ENCODE data around the gene ENGASE.

Gene ENGASE

DNA sequence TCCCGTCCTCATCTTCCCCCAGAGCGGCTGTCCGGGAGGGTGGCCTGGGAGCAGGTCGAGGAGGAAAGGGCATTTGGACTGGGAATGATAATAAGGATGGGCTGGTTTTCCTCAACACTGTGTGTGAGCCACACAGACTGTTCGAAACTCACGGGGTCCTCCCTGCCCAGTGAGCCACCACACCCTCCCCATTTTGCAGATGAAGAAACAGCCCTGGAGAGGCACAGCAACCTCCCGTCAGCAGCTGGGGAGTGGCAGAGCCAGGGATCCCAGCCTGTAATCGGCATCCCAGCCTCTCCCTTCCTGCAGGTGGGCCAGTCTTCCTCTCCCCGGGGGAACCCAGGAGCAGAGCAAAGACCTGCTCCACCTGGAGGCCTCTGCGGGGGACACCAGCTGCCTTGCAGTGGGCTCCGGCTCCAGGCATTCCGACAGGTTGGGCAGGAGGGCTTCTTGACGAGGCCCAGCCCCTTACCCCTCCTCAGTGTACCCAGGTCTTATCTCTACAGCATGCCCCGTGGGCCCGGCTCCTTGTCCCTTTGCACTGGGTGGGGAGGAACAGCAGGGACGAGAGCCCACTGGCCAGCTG is 23.8 kb downstream of the ENGASE start:
- TF ChIP-seq, protein P1, sequence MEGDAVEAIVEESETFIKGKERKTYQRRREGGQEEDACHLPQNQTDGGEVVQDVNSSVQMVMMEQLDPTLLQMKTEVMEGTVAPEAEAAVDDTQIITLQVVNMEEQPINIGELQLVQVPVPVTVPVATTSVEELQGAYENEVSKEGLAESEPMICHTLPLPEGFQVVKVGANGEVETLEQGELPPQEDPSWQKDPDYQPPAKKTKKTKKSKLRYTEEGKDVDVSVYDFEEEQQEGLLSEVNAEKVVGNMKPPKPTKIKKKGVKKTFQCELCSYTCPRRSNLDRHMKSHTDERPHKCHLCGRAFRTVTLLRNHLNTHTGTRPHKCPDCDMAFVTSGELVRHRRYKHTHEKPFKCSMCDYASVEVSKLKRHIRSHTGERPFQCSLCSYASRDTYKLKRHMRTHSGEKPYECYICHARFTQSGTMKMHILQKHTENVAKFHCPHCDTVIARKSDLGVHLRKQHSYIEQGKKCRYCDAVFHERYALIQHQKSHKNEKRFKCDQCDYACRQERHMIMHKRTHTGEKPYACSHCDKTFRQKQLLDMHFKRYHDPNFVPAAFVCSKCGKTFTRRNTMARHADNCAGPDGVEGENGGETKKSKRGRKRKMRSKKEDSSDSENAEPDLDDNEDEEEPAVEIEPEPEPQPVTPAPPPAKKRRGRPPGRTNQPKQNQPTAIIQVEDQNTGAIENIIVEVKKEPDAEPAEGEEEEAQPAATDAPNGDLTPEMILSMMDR (IDR thresholded peaks at IDR 0.05; ENCODE audit: low read depth, low read length): no peak

DNA sequence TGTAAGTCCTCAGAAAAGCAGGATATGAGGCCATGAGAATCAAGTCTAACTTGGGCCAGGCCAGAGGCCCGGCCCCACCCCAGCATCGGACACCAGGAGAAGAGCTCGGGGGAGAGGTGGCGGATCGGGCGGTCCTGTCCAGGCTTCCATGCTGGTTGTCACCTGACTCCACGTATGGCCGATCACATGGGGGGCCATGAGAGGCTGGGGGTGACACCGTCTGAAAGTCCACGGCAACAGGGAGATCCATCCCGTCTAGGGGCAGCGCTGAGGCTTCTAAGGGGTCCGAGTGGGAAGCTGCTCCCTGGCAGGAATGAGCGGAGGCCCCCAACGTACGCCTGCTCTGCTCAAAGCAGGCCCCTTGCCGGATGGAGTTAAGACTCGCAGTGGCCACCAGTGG is 25.8 kb downstream of the ENGASE start:
- TF ChIP-seq, protein P1 (IDR thresholded peaks at IDR 0.05; ENCODE audit: low read depth, low read length): no peak
- H3K4me3 ChIP-seq (ENCODE audit: low read depth, low read length): no peak overlapping the region

More for the DNA sequence above, 23.8 kb downstream of the ENGASE start:
- no peak overlapping the region for H3K4me3 ChIP-seq (ENCODE audit: low read depth, low read length)

DNA sequence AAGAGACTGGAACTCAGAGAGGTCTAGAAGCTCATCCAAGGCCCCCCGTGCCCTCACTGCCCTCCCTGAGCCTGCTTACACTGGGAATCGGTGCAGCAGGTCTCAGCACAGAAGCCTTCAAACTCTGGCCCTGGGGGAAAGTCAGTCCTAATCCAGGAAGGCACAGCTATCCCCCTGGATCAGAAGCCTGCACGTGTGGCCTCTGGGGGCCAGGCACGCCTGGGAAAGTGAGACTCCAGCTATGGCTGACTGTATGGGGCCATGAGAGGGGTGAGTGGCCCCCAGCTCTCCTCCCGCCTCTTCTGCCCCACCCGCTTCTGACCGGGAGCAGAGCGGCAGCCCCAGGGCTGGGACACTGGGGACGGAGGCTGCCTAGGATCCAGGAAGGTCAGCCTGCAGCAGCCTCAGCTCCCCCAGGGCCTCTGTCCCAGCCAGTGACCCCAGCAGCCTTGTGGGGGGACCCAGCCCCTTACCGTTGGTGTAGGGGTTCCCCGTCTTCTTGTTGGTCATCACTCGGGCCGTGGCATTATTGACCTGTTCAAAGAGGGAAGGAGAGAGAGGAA is 26.6 kb downstream of the ENGASE start:
- TF ChIP-seq, protein P1 (IDR thresholded peaks at IDR 0.05; ENCODE audit: low read depth, low read length): no peak
- no peak overlapping the region for H3K4me3 ChIP-seq (ENCODE audit: low read depth, low read length)

DNA sequence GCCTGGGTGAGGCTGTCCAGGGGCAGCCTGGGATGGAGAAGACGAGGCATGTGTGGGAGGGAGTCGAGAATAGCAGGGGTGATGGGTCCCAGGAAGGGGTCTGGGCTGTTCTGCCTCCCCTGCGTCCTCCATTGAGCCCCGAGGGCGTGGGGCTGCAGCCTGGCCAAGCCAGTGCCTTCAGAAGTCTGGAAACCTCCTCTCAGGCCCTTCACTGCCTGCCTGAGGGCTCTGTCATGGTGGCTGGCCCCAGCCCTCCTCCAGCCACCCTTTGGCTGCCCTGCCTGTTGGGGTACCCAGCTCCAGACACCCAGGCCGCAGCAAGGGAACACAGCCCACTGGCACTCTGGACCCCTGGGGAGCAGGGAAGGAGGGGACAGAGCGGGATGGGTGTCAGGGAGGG is 27.6 kb downstream of the ENGASE start:
- TF ChIP-seq, protein P1 (IDR thresholded peaks at IDR 0.05; ENCODE audit: low read depth, low read length): no peak
- H3K4me3 ChIP-seq (ENCODE audit: low read depth, low read length): no peak overlapping the region

DNA sequence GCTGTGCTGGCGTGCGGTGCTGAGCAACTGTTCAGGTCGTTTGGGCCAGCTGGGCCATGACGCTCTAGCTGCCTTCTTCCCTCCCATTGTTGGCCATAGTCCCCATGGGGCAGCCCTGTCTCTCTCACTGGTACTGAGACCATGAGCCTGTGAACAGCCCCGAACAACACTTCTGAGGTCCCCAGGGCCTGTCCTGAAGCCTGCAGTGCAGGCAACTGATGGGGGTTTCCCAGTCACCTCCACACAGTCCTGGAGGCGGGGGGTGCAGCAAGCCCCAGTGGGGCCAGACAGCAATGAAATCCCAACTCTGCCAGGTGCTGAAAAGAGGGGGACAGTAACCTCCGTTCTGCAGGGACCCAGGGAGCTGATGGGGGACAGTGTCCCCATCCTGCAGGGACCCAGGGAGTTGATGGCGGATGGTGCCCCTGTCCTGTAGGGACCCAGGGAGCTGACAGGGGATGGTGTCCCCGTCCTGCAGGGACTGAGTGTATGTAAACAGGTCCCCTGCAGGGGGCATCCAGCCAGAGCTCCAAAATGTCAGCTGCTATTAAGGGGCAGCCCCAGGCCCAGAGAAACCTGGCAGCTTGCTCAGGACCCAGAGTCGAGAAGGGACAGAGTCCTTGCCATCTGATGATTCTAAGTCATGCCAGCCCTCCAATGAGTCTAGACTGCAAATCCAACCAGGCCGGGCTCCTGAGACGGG is 30.4 kb downstream of the ENGASE start:
- TF ChIP-seq, protein P1 (IDR thresholded peaks at IDR 0.05; ENCODE audit: low read depth, low read length): no peak
- no peak overlapping the region for H3K4me3 ChIP-seq (ENCODE audit: low read depth, low read length)

DNA sequence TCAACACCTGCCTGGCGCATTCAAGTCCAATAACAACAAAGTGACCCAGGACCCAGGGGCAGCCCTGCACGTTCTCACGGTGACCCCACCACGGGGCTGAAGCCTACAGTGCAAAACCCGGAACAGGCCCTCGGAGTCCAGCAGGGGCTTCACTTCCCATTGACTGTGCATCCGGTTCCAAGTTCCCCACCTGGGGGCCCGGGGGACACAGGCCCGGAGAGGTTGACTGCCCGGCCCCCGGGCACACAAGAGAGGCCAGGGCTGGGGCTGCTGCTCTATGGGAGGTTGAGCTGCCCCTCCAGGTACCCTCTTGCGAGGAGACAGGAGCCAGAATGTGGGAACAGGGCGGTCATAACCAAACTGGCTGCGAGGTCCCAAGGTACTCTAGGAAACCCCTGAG is 31.3 kb downstream of the ENGASE start:
- no peak overlapping the region for H3K4me3 ChIP-seq (ENCODE audit: low read depth, low read length)
- TF ChIP-seq, protein P1 (IDR thresholded peaks at IDR 0.05; ENCODE audit: low read depth, low read length): no peak

DNA sequence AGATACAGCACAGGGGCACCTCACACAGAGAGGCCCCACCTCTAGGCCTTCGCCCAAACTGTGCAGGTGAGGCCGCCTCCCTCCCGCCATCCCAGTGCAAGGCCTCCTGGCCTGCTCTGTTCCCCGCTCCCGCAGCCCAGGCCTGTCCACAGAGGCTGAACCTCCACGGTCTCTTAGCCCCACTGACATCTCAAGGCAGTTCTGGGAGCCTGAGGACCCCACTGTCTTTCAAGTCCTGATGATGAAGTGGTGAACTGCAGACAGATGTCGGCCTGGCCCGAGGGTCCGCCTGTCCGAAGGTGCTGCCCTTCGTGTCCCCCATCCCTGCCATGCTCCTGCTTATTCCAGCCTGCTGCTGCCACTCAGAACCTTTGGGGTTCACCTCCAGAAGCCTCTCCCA is 32.3 kb downstream of the ENGASE start:
- H3K4me3 ChIP-seq (ENCODE audit: low read depth, low read length): no peak overlapping the region
- TF ChIP-seq, protein P1 (IDR thresholded peaks at IDR 0.05; ENCODE audit: low read depth, low read length): no peak
